B cell (primary cell): ENCODE measurements around the gene NEUROG2. TPM values are rescaled to one million over a fixed set of nuclear protein-coding genes. Genes with fewer than 3 reads are reported as not detected.
"Not testable (repeated sequence)": the region's sequence is repeated elsewhere in the genome, so short reads cannot be mapped to it uniquely, and the experiment has no call there.

ENCODE experiments used
- ATAC-seq: fragments of 200-7000 bp; cut with Tn5 transposase; one replicate; pipeline ENCODE4 v1.10.0; 2021; ENCODE audit warnings: low read depth, mild to moderate bottlenecking, moderate number of reproducible peaks, moderate library complexity
- CTCF ChIA-PET: fragments of 350-600 bp; sonication (Branson Sonifier 250); formaldehyde crosslinking; loops from one replicate; lab custom pipeline; 2021; ENCODE audit warnings: antibody characterized with exemption, inconsistent platforms; lab: Charles Lee
- POLR2A ChIA-PET: fragments of 350-600 bp; sonication (Branson Sonifier 250); formaldehyde crosslinking; loops from one replicate; lab custom pipeline; 2021; ENCODE audit warnings: antibody characterized with exemption; lab: Charles Lee
- DNase-seq: peaks from one replicate; pipeline ENCODE4 v3.0.0; 2013
- H2AFZ ChIP-seq: 2 replicates; pipeline ENCODE4 v1.6.1; 2012; ENCODE audit warnings: mild to moderate bottlenecking, low read depth, low read length; ENCODE audit not compliant: insufficient read depth, poor library complexity, severe bottlenecking
- H3K27ac ChIP-seq, 2 donors: 1 replicate in 1 of 2; 2 replicates in 1 of 2; pipeline ENCODE4 v1.5.1; 2012 to 2013; ENCODE audit warnings: low read length in 2 of 2, mild to moderate bottlenecking in 2 of 2, moderate library complexity in 1 of 2
- H3K27me3 ChIP-seq, 4 experiments: fragments of 200-600 bp in 1 of 4; sonication (generic) in 1 of 4; replicated peaks in 1 of 4; 1 replicate in 2 of 4; 2 replicates in 2 of 4; pipeline versions ENCODE4 v1.6.1 to v1.7.0; 2013 to 2016; ENCODE audit warnings: low read length in 3 of 4, mild to moderate bottlenecking in 2 of 4, mixed read lengths in 1 of 4, moderate library complexity in 1 of 4; ENCODE audit not compliant: insufficient read depth in 4 of 4, control insufficient read depth in 3 of 4; ENCODE audit errors: control extremely low read depth in 1 of 4
- H3K36me3 ChIP-seq, 2 experiments: replicated peaks in 1 of 2; 1 replicate in 1 of 2; 2 replicates in 1 of 2; pipeline versions ENCODE4 v1.6.1 to v1.7.1; 2013; ENCODE audit warnings: low read length in 1 of 2; ENCODE audit not compliant: insufficient read depth in 2 of 2, control insufficient read depth in 1 of 2; ENCODE audit errors: control extremely low read depth in 1 of 2, extremely low read depth in 1 of 2
- H3K4me1 ChIP-seq, 2 donors: fragments of 200-600 bp in 1 of 2; sonication (generic) in 1 of 2; 1 replicate in 1 of 2; 2 replicates in 1 of 2; pipeline versions ENCODE4 v1.5.1 to v1.6.1; 2013 to 2017; ENCODE audit warnings: low read length in 2 of 2; ENCODE audit not compliant: control insufficient read depth in 2 of 2, insufficient read depth in 2 of 2
- H3K4me2 ChIP-seq: replicated peaks from 2 replicates; pipeline ENCODE3; 2012; ENCODE audit warnings: mild to moderate bottlenecking, low read depth, low read length; ENCODE audit not compliant: poor library complexity, severe bottlenecking
- H3K4me3 ChIP-seq, 5 experiments: fragments of 200-600 bp in 1 of 5; sonication (generic) in 1 of 5; 1 replicate in 3 of 5; 2 replicates in 2 of 5; pipeline versions ENCODE4 v1.5.1 to v1.7.0; 2011 to 2016; ENCODE audit warnings: low read length in 4 of 5, mild to moderate bottlenecking in 4 of 5, low read depth in 2 of 5, control low read depth in 1 of 5, moderate library complexity in 1 of 5; ENCODE audit not compliant: insufficient read depth in 1 of 5; ENCODE audit errors: control extremely low read depth in 1 of 5, extremely low read depth in 1 of 5
- H3K79me2 ChIP-seq: fragments of 200-600 bp; sonication (generic); one replicate; pipeline ENCODE4 v1.6.0; 2016; ENCODE audit warnings: low read length; ENCODE audit not compliant: control insufficient read depth, insufficient read depth
- H3K9ac ChIP-seq: fragments of 200-600 bp; sonication (generic); 2 replicates; pipeline ENCODE4 v1.6.1; 2017; ENCODE audit warnings: mild to moderate bottlenecking, low read length, moderate library complexity
- H3K9me3 ChIP-seq, 3 donors: one replicate each; pipeline versions ENCODE4 v1.6.1 to v1.7.1; 2013; ENCODE audit warnings: low read length in 2 of 3; ENCODE audit not compliant: control insufficient read depth in 2 of 3, insufficient read depth in 1 of 3; ENCODE audit errors: control extremely low read depth in 1 of 3
- H4K20me1 ChIP-seq: 2 replicates; pipeline ENCODE4 v1.6.0; 2012; ENCODE audit warnings: mild to moderate bottlenecking, low read length; ENCODE audit not compliant: insufficient read depth, control insufficient read depth, poor library complexity, severe bottlenecking
- H3K27ac Mint-ChIP-seq: one replicate; pipeline ENCODE4 v1.8.0; 2021; ENCODE audit warnings: mixed read lengths
- H3K27me3 Mint-ChIP-seq: one replicate; pipeline ENCODE4 v1.8.0; 2021; ENCODE audit warnings: mixed read lengths
- H3K4me1 Mint-ChIP-seq: one replicate; pipeline ENCODE4 v1.8.0; 2021; ENCODE audit warnings: mixed read lengths
- H3K4me3 Mint-ChIP-seq: one replicate; pipeline ENCODE4 v1.8.0; 2021; ENCODE audit warnings: mixed read lengths
- H3K9me3 Mint-ChIP-seq: one replicate; pipeline ENCODE4 v1.8.0; 2022; ENCODE audit warnings: mixed read lengths; ENCODE audit not compliant: insufficient read depth
- EZH2 ChIP-seq: IDR thresholded peaks from 2 replicates; pipeline ENCODE4 v1.6.1; 2012; ENCODE audit warnings: borderline replicate concordance, low read depth, mild to moderate bottlenecking, moderate library complexity, low read length; ENCODE audit not compliant: insufficient read depth, poor library complexity, severe bottlenecking
- WGBS: methylation state at CpG from one replicate; pipeline ENCODE4 v1.1.5; 2013; ENCODE audit warnings: missing lambda C conversion rate; ENCODE audit not compliant: insufficient coverage; 5-methylcytosine and 5-hydroxymethylcytosine counted together
- intact Hi-C: fragments of 100-400 bp; cut with micrococcal nuclease; formaldehyde crosslinking; loops from one replicate; pipeline ENCODE4 v1.10.0; 2022
- polyA plus RNA-seq: library from polyadenylated mRNA; depleted of rRNA; stranded (reverse); fragments of >200 nt; gene quantifications from 2 replicates; pipeline ENCODE4 v1.2.3, GENCODE V29; 2012
- total RNA-seq, 2 donors: library from RNA; stranded (reverse); fragments of 120-200 nt in 1 of 2; gene quantifications; 1 replicate in 1 of 2; 2 replicates in 1 of 2; pipeline versions ENCODE4 v1.2.3 to v1.2.4, GENCODE V29; 2013 to 2022
- TF ChIP-seq, protein P1 (sequence below): fragments of 200-600 bp; IDR thresholded peaks from one replicate; pipeline ENCODE4 v1.8.0; 2022; ENCODE audit warnings: antibody characterized with exemption, mild to moderate bottlenecking

NEUROG2 gene
- total and polyA plus RNA-seq, 2 donors (not counting 1 experiment from before 2014, with no cell fraction given) = not detected

GRCh38 chr4:112523008-112523721 lies 7.2 kb upstream of the NEUROG2 start:
- no peaks in the 10 kb centered on the region for H3K9me3 Mint-ChIP-seq
- H3K4me1 Mint-ChIP-seq = peaks cover 41% of the 10 kb centered on the region
- peak overlapping the region; percentile 90 for H3K4me3 Mint-ChIP-seq
- no peaks in the 10 kb centered on the region for H3K79me2 ChIP-seq
- H3K27ac ChIP-seq = no peak overlapping the region
- peak; percentile 71 for DNase-seq
- ChIA-PET CTCF (interaction anchor here (0.6 to 6.8 kb wide), 18 partner anchors 9 to 422 kb away, joined by 3 to 75 read pairs (median 4); partner anchors contain the start of gene ALPK1), POLR2A (interaction anchor here (1.1 kb wide), 1 partner anchor 12 kb away, joined by 8 read pairs; no protein-coding TSS in a partner anchor)
- H3K27ac Mint-ChIP-seq = no peak overlapping the region
- H3K9me3 ChIP-seq = peaks cover 0 to 37% (median 23%) of the 10 kb centered on the region in 3 donors
- H2AFZ ChIP-seq = peak overlapping the region; percentile 68
- intact Hi-C loops = loop anchor here (1.0 to 2.0 kb wide), 4 partner anchors 8 to 378 kb away; partner anchors contain the start of gene FAM241A
- peak overlapping the region; percentile 33 to 63 (median 54) for H3K4me3 ChIP-seq
- H3K4me2 ChIP-seq = peak overlapping the region; percentile 89
- ATAC-seq = peak; percentile 42
- no peaks in the 10 kb centered on the region for H3K36me3 ChIP-seq
- H4K20me1 ChIP-seq = no peaks in the 10 kb centered on the region
- peaks cover 0 to 60% (median 55%) of the 10 kb centered on the region in 4 experiments for H3K27me3 ChIP-seq
- peak overlapping the region; percentile 65 for H3K9ac ChIP-seq
- H3K27me3 Mint-ChIP-seq = peaks cover 72% of the 10 kb centered on the region
- peaks cover 39 to 48% of the 10 kb centered on the region in 2 donors for H3K4me1 ChIP-seq
- 6% methylated on average over 28 of the region's 37 CpGs for WGBS
- TF ChIP-seq, protein P1, sequence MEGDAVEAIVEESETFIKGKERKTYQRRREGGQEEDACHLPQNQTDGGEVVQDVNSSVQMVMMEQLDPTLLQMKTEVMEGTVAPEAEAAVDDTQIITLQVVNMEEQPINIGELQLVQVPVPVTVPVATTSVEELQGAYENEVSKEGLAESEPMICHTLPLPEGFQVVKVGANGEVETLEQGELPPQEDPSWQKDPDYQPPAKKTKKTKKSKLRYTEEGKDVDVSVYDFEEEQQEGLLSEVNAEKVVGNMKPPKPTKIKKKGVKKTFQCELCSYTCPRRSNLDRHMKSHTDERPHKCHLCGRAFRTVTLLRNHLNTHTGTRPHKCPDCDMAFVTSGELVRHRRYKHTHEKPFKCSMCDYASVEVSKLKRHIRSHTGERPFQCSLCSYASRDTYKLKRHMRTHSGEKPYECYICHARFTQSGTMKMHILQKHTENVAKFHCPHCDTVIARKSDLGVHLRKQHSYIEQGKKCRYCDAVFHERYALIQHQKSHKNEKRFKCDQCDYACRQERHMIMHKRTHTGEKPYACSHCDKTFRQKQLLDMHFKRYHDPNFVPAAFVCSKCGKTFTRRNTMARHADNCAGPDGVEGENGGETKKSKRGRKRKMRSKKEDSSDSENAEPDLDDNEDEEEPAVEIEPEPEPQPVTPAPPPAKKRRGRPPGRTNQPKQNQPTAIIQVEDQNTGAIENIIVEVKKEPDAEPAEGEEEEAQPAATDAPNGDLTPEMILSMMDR = no peak
- TF ChIP-seq EZH2 = peak; percentile 33

DNA sequence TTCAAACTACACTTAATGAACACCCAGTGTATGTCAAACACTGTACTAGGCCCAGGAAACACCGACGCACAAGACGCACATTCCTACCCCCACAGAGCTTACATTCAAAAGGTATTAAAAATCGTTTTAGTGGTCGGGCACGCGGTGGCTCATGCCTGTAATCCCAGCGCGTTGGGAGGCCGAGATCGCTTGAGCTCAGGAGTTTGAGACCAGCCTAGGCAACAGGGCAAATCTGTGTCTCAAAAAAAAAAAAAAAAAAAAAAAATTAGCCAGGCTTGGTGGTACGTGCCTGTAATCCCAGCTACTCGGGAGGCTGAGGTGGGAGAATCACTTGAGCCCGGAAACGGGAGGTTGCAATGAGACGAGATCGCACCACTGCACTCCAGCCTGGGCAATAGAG lies 6.5 kb upstream of the NEUROG2 start:
- POLR2A ChIA-PET = interaction anchor here (1.1 kb wide), 1 partner anchor 12 kb away, joined by 8 read pairs; no protein-coding TSS in a partner anchor
- H2AFZ ChIP-seq, ATAC-seq, H3K27ac ChIP-seq, H3K79me2 ChIP-seq, H4K20me1 ChIP-seq, H3K27ac Mint-ChIP-seq, H3K36me3 ChIP-seq, H3K9me3 Mint-ChIP-seq, H3K9ac ChIP-seq: not testable (repeated sequence)
- H3K27me3 ChIP-seq = peaks cover 0 to 67% (median 61%) of the 10 kb centered on the region in 4 experiments
- peak overlapping the region in 1 of 5 experiments; percentile 63 for H3K4me3 ChIP-seq
- peak; percentile 28 for DNase-seq
- CTCF ChIA-PET = interaction anchor here (0.6 to 6.8 kb wide), 8 partner anchors 10 to 422 kb away, joined by 3 to 75 read pairs (median 21); partner anchors contain the start of gene ALPK1
- peak overlapping the region; percentile 89 for H3K4me2 ChIP-seq
- Mint-ChIP-seq H3K27me3 (peaks cover 80% of the 10 kb centered on the region), H3K4me3 (peak overlapping the region; percentile 90), H3K4me1 (peaks cover 48% of the 10 kb centered on the region)
- intact Hi-C loops = loop anchor here (2.0 kb wide), 1 partner anchor 378 kb away; the partner anchor contains the start of gene FAM241A
- peaks cover 0 to 38% (median 23%) of the 10 kb centered on the region in 3 donors for H3K9me3 ChIP-seq
- WGBS = 9% methylated on average over 12 of the region's 17 CpGs
- H3K4me1 ChIP-seq = peaks cover 44 to 56% of the 10 kb centered on the region in 2 donors
